Breast epithelium (tissue), 3 donors: ENCODE data around the gene FSTL3.

Experiments used
- CTCF ChIP-seq, 3 donors: fragments of 450-650 bp; IDR thresholded peaks; one replicate each; pipeline ENCODE4 v1.5.1; 2016 to 2017; ENCODE audit warnings: antibody characterized with exemption in 3 of 3, mild to moderate bottlenecking in 3 of 3, moderate library complexity in 3 of 3
- POLR2A ChIP-seq: fragments of 450-650 bp; IDR thresholded peaks from one replicate; pipeline ENCODE4 v1.6.1; 2016; ENCODE audit warnings: antibody characterized with exemption, mild to moderate bottlenecking, moderate library complexity
- POLR2AphosphoS5 ChIP-seq, 3 donors: sonication (generic); formaldehyde crosslinking; IDR thresholded peaks; one replicate each; pipeline ENCODE4 v1.6.1; 2017; ENCODE audit warnings: antibody characterized with exemption in 3 of 3

- TF ChIP-seq CTCF (IDR thresholded peaks at IDR 0.05) (no peak), POLR2A (no peak), POLR2AphosphoS5 (IDR thresholded peaks at IDR 0.05) (no peak)
These were observed 44.4 kb downstream of the FSTL3 start for GRCh38 chr19:720345-721160.
